Measurements from ENCODE around the gene ATP2B2.

GRCh38 chr3:10497439-10497838 lies 7.9 kb downstream of the ATP2B2 start:
- TF ChIP-seq POLR2A (IDR thresholded peaks at IDR 0.05; ENCODE audit: low read length) (no peak), GATA1 (IDR thresholded peaks at IDR 0.05; ENCODE audit: low read depth, low read length) (no peak)

All from erythroblast (primary cell).